Fibroblast of lung (primary cell): ENCODE measurements around the gene SMNDC1.

ENCODE experiments used
- EZH2 ChIP-seq: IDR thresholded peaks from 2 replicates; pipeline ENCODE4 v1.5.1; 2012; ENCODE audit warnings: low read length, control low read depth, mild to moderate bottlenecking; ENCODE audit errors: missing control alignments
- TF ChIP-seq, protein P1 (sequence below), 2 donors: IDR thresholded peaks in 1 of 2; conservative IDR thresholded peaks in 1 of 2; 1 replicate in 1 of 2; 2 replicates in 1 of 2; pipeline ENCODE4 v1.5.1; 2011 to 2012; ENCODE audit warnings: low read length in 2 of 2, control low read depth in 1 of 2, inconsistent platforms in 1 of 2, low read depth in 1 of 2, mild to moderate bottlenecking in 1 of 2

DNA sequence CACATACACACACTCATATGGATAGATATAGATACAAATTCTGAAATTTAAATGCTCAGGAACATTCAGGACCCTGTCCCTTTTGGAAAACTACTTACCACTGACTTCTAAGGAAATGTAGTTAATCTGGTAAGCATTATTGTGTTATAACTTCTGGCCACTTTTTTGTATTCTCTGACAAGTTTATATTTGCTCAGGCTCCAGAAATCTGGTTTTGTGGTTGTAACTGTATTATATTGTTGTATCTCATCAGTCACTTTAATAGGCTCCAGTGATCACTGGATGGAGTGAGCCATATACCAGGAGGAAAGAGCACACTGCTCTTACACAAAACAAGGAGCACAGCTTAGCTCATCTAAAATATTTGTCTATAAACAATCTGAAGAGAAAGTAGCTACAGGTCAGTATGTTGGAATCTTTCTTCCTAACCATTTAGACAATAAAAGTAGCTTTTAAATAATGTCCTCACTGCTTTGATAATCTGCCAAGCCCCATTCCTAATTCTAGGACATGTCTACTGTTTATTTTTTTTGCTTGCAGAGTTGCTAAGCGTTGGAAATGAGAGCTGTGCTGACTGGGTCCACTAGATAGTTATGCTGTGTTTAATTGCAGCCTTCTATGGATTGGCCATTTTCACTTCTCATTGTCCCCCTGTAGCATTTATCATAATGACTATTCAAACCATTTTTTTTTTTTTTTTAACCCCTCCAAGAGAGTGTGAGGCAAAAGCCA, 43.8 kb downstream of the SMNDC1 start:
- TF ChIP-seq, protein P1, sequence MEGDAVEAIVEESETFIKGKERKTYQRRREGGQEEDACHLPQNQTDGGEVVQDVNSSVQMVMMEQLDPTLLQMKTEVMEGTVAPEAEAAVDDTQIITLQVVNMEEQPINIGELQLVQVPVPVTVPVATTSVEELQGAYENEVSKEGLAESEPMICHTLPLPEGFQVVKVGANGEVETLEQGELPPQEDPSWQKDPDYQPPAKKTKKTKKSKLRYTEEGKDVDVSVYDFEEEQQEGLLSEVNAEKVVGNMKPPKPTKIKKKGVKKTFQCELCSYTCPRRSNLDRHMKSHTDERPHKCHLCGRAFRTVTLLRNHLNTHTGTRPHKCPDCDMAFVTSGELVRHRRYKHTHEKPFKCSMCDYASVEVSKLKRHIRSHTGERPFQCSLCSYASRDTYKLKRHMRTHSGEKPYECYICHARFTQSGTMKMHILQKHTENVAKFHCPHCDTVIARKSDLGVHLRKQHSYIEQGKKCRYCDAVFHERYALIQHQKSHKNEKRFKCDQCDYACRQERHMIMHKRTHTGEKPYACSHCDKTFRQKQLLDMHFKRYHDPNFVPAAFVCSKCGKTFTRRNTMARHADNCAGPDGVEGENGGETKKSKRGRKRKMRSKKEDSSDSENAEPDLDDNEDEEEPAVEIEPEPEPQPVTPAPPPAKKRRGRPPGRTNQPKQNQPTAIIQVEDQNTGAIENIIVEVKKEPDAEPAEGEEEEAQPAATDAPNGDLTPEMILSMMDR (conservative IDR thresholded peaks at IDR 0.05 in 1 of 2, IDR thresholded peaks at IDR 0.05 in 1 of 2; ENCODE audit: low read depth in 1 of 2, low read length in 2 of 2), result no peak
- TF ChIP-seq EZH2, result no peak
